Psoas muscle (tissue), 8 donors: ENCODE data around the gene LEMD3. TPM values are rescaled to one million over a fixed set of nuclear protein-coding genes. Genes with fewer than 3 reads are reported as not detected.

Experiments used
- ATAC-seq, 4 donors: fragments of 200-7000 bp; cut with Tn5 transposase; one replicate each; pipeline ENCODE4 v1.9.1; 2020; ENCODE audit warnings: moderate library complexity in 3 of 4, mild to moderate bottlenecking in 2 of 4
- DNase-seq, 2 donors: peaks; one replicate each; pipeline ENCODE4 v3.0.0-alpha.2; 2020
- H3K27ac ChIP-seq: fragments of 200-600 bp; one replicate; pipeline ENCODE4 v1.8.0; 2022
- H3K27me3 ChIP-seq, 3 donors: fragments of 200-600 bp in 1 of 3; one replicate each; pipeline versions ENCODE4 v1.6.1 to v1.8.0; 2013 to 2022; ENCODE audit warnings: low read length in 2 of 3, mild to moderate bottlenecking in 2 of 3, moderate library complexity in 1 of 3; ENCODE audit not compliant: insufficient read depth in 3 of 3
- H3K36me3 ChIP-seq, 2 donors: fragments of 200-600 bp in 1 of 2; one replicate each; pipeline versions ENCODE4 v1.6.1 to v1.8.0; 2013 to 2022; ENCODE audit warnings: low read depth in 1 of 2, mild to moderate bottlenecking in 1 of 2, moderate library complexity in 1 of 2; ENCODE audit not compliant: insufficient read depth in 1 of 2
- H3K4me1 ChIP-seq: fragments of 200-600 bp; one replicate; pipeline ENCODE4 v1.8.0; 2022
- H3K4me3 ChIP-seq: fragments of 200-600 bp; one replicate; pipeline ENCODE4 v1.8.0; 2022; ENCODE audit warnings: mild to moderate bottlenecking
- H3K9me3 ChIP-seq: fragments of 200-600 bp; one replicate; pipeline ENCODE4 v1.8.0; 2022
- CTCF ChIP-seq: fragments of 200-600 bp; IDR thresholded peaks from one replicate; pipeline ENCODE4 v1.8.0; 2022; ENCODE audit warnings: antibody characterized with exemption
- WGBS, 3 donors: extraction: QIAGEN DNeasy Blood & Tissue Kit; methylation state at CpG; one replicate each; pipeline versions ENCODE4 v1.1.6 to v1.1.7; 2013; 5-methylcytosine and 5-hydroxymethylcytosine counted together
- intact Hi-C, 2 donors: fragments of 100-400 bp; cut with DNase I; formaldehyde crosslinking; loops; one replicate each; pipeline versions ENCODE4 v1.11.0 to v1.14.2; 2022
- polyA plus RNA-seq, 3 donors: library from polyadenylated mRNA; stranded (reverse); fragments of 200-250 nt; gene quantifications; one replicate each; pipeline ENCODE4 v1.2.3, GENCODE V29; 2013
- total RNA-seq, 4 donors: library from RNA; stranded (reverse); fragmentation: NEBNext Ultra II Directional in 2 of 4; extraction: Animal tissue kit (Norgen Biotek cat#: 25700) in 2 of 4; gene quantifications; one replicate each; pipeline versions ENCODE4 v1.2.1 to v1.2.4, GENCODE V29; 2021 to 2023
- donor health status: healthy with polysubstance abuse.
- donor health status: DM: no; HTN: no; CAD: no; lungs with moderate emphysema.
- donor health status: Bipolar disorder and iron deficiency.
- donor health status: healthy.
- donor health status: DM: yes; HTN: yes; CAD: no.
- donor health status: DM: no; HTN: no; CAD: no.
- donor health status: DM: no; HTN: no; CAD: no.
- donor health status: DM: yes; HTN: yes; CAD: no.

LEMD3 gene
- total and polyA plus RNA-seq, 7 donors, result 5.4 to 17.1 (median 10.4) TPM

GRCh38 chr12:65208125-65208524, 38.7 kb downstream of the LEMD3 start:
- H3K4me3 ChIP-seq, result no peak overlapping the region
- ATAC-seq, result no peak
- H3K9me3 ChIP-seq, result no peaks in the 10 kb centered on the region
- H3K27ac ChIP-seq, result no peak overlapping the region
- intact Hi-C loops, result no loop called here
- TF ChIP-seq CTCF, result no peak
- no peaks in the 10 kb centered on the region for H3K36me3 ChIP-seq
- H3K4me1 ChIP-seq, result peaks cover 25% of the 10 kb centered on the region
- H3K27me3 ChIP-seq, result no peaks in the 10 kb centered on the region
- DNase-seq, result no peak
- 88 to 91% (median 90%) methylated on average over 2 of the region's 2 CpGs for WGBS, 3 donors

GRCh38 chr12:65208964-65209654, 39.7 kb downstream of the LEMD3 start:
- H3K9me3 ChIP-seq, result no peaks in the 10 kb centered on the region
- no peak overlapping the region for H3K27ac ChIP-seq
- no peak overlapping the region for H3K4me3 ChIP-seq
- H3K36me3 ChIP-seq, result no peaks in the 10 kb centered on the region
- intact Hi-C loops, result no loop called here
- ATAC-seq (no peak), DNase-seq (no peak)
- TF ChIP-seq CTCF, result no peak
- 68 to 76% (median 71%) methylated on average over 3 of the region's 3 CpGs for WGBS, 3 donors
- H3K27me3 ChIP-seq, result no peaks in the 10 kb centered on the region
- peaks cover 25% of the 10 kb centered on the region for H3K4me1 ChIP-seq

DNA sequence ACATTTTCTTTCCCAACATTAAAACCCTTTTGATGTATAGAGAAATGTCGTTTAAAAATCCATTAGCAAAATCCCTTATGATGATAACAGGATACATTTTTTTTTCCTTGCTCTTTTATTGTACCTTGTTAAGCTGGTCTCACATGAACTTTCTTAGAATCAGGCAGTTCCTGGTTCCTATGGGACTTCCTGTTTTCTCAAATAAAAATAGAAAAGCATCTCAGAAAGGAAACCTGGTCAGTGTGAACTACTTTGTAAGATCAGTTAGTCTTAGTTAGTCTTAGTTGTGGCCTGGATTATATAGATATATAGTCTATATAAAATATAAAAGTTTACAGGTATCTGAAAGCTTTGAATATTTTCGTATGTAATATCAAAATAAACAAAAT, 40.3 kb downstream of the LEMD3 start:
- TF ChIP-seq CTCF, result no peak
- no peak for ATAC-seq

DNA sequence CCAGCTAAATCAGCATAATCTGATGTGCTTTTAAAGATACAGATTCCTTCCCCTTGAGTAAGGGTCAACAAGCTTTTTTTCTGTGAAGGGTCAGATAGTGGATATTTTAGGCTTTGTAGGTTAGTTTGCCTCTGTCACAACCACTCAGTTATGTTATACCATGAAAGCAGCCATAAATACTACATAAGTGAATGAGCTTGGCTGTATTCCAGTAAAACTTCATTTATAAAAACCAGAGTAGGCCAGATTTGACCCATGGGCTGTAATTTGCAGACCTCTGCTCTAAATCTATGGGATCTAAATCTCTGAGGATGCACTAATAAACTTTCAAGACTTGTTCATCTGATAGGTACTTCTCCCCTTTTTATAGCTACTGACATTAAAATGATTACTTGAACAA, 47.7 kb downstream of the LEMD3 start:
- no peak for TF ChIP-seq CTCF
- Histone ChIP-seq H3K9me3 (peaks cover 18% of the 10 kb centered on the region), H3K36me3 (peaks cover 0 to 18% of the 10 kb centered on the region in 2 donors), H3K4me1 (no peaks in the 10 kb centered on the region), H3K27ac (no peak overlapping the region), H3K27me3 (no peaks in the 10 kb centered on the region), H3K4me3 (no peak overlapping the region)
- intact Hi-C loops, result no loop called here
- DNase-seq (no peak), ATAC-seq (no peak)

More for the DNA sequence above, 40.3 kb downstream of the LEMD3 start:
- Histone ChIP-seq H3K27ac (no peak overlapping the region), H3K27me3 (no peaks in the 10 kb centered on the region), H3K4me3 (no peak overlapping the region), H3K4me1 (peaks cover 25% of the 10 kb centered on the region), H3K36me3 (no peaks in the 10 kb centered on the region), H3K9me3 (no peaks in the 10 kb centered on the region)
- whole genome bisulfite sequencing, 3 donors, result 51 to 56% (median 53%) methylated on average over 2 of the region's 2 CpGs
- no peak for DNase-seq
- intact Hi-C loops, result no loop called here

DNA sequence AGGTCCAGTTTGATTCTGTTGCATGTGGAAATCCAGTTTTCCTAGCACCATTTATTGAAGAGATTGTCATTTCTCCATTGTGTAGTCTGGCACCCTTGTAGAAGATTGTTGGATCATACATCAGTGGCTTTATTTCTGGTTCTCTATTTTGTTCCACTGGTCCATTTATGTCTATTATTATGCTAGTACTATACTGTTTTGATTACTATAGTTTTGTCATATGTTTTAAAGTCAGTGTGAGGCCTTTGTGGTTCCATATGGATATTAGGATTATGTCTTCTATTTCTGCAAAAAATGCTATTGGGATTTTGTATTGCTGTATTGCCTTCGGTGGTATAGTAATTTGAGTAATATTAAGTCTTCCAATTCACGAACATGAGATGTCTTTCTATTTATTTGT, 51.4 kb downstream of the LEMD3 start:
- no peak for ATAC-seq
- H3K36me3 ChIP-seq, result peaks cover 0 to 18% of the 10 kb centered on the region in 2 donors
- WGBS, 3 donors, result 97 to 99% (median 97%) methylated on average over 2 of the region's 2 CpGs
- intact Hi-C loops, result no loop called here
- H3K27me3 ChIP-seq, result no peaks in the 10 kb centered on the region
- no peak for TF ChIP-seq CTCF
- H3K4me3 ChIP-seq, result no peak overlapping the region
- no peaks in the 10 kb centered on the region for H3K4me1 ChIP-seq
- H3K9me3 ChIP-seq, result peaks cover 21% of the 10 kb centered on the region
- no peak for DNase-seq
- no peak overlapping the region for H3K27ac ChIP-seq
